MM.1S (cell line): ENCODE measurements around the gene MASP1.

Experiments
- EZH2 ChIP-seq: fragments of 300-600 bp; sonication (generic); optimal IDR thresholded peaks from 2 replicates; pipeline ENCODE3; 2017; ENCODE audit warnings: low read depth, mild to moderate bottlenecking, antibody characterized with exemption, low read length, mixed read lengths
- EZH2phosphoT487 ChIP-seq: fragments of 300-600 bp; sonication (generic); IDR thresholded peaks from 2 replicates; pipeline ENCODE4 v1.6.1; 2018; ENCODE audit warnings: antibody characterized with exemption, low read length
- TF ChIP-seq, protein P1 (sequence below): fragments of 300-600 bp; sonication (generic); IDR thresholded peaks from 2 replicates; pipeline ENCODE4 v1.5.1; 2016; ENCODE audit warnings: antibody characterized with exemption, low read length, mixed read lengths

DNA sequence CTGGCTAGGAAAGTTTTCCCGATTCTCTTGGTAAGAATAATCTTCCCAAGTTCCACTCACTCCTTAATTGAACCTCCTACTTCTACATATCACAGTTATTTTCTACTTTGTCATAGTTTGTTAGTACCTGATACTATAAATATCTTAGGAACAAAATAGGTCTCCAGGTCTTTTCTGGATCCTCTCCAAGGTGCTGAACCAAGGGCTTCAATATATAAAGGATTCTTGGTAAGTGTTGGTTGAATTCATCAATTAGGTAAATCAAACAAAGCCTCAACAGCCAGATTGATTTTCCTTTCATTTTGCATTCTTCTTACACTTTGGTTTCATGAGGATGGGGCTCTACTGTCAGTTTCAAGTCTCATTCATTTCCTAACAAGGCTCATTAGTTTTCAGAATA, 49.0 kb upstream of the MASP1 start:
- TF ChIP-seq EZH2: no peak
- TF ChIP-seq, protein P1, sequence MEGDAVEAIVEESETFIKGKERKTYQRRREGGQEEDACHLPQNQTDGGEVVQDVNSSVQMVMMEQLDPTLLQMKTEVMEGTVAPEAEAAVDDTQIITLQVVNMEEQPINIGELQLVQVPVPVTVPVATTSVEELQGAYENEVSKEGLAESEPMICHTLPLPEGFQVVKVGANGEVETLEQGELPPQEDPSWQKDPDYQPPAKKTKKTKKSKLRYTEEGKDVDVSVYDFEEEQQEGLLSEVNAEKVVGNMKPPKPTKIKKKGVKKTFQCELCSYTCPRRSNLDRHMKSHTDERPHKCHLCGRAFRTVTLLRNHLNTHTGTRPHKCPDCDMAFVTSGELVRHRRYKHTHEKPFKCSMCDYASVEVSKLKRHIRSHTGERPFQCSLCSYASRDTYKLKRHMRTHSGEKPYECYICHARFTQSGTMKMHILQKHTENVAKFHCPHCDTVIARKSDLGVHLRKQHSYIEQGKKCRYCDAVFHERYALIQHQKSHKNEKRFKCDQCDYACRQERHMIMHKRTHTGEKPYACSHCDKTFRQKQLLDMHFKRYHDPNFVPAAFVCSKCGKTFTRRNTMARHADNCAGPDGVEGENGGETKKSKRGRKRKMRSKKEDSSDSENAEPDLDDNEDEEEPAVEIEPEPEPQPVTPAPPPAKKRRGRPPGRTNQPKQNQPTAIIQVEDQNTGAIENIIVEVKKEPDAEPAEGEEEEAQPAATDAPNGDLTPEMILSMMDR: no peak
- no peak for TF ChIP-seq EZH2phosphoT487
